Activated CD8-positive, alpha-beta memory T cell treated with anti-CD3 and anti-CD28 coated beads for 24 hours (primary cell): ENCODE measurements around the gene IL17RA.
A peak's percentile ranks its signal among the peaks of the same experiment; 100 is the strongest.

Experiments
- DNase-seq: peaks from one replicate; pipeline ENCODE4 v3.0.0-alpha.2; 2020

Gene IL17RA

GRCh38 chr22:17106161-17106784 is 21.5 kb downstream of the IL17RA start:
- no peak for DNase-seq

GRCh38 chr22:17106785-17107546 is 22.2 kb downstream of the IL17RA start:
- no peak for DNase-seq

GRCh38 chr22:17107547-17107810 is 22.7 kb downstream of the IL17RA start:
- DNase-seq, result no peak

- no peak for DNase-seq
These were observed 23.7 kb downstream of the IL17RA start for GRCh38 chr22:17108256-17109112.

GRCh38 chr22:17109113-17109865 is 24.5 kb downstream of the IL17RA start:
- DNase-seq, result no peak

- DNase-seq, result no peak
These were observed 25.2 kb downstream of the IL17RA start for GRCh38 chr22:17109976-17110375.

- no peak for DNase-seq
These were observed 26.2 kb downstream of the IL17RA start for GRCh38 chr22:17110791-17111550.

GRCh38 chr22:17112491-17113042 is 27.8 kb downstream of the IL17RA start:
- DNase-seq, result no peak

- DNase-seq, result no peak
These were observed 28.8 kb downstream of the IL17RA start for GRCh38 chr22:17113600-17113999.

GRCh38 chr22:17114173-17114897 is 29.5 kb downstream of the IL17RA start:
- DNase-seq, result no peak

- DNase-seq, result no peak
These were observed 30.1 kb downstream of the IL17RA start for GRCh38 chr22:17114898-17115235.

GRCh38 chr22:17115236-17115635 is 30.4 kb downstream of the IL17RA start:
- DNase-seq, result no peak

- no peak for DNase-seq
These were observed 31.3 kb downstream of the IL17RA start for GRCh38 chr22:17115945-17116565.

GRCh38 chr22:17116572-17117330 is 32.0 kb downstream of the IL17RA start:
- DNase-seq, result no peak

GRCh38 chr22:17117400-17117799 is 32.6 kb downstream of the IL17RA start:
- DNase-seq, result no peak

GRCh38 chr22:17117890-17118289 is 33.1 kb downstream of the IL17RA start:
- DNase-seq, result no peak

GRCh38 chr22:17118342-17118741 is 33.5 kb downstream of the IL17RA start:
- DNase-seq, result no peak

GRCh38 chr22:17119481-17120202 is 34.8 kb downstream of the IL17RA start:
- DNase-seq, result no peak

GRCh38 chr22:17120281-17120680 is 35.5 kb downstream of the IL17RA start:
- DNase-seq, result peak; percentile 82
